DND-41 (cell line): ENCODE data around the gene LPAR3.

ENCODE experiments used
- ATAC-seq: fragments of 200-7000 bp; cut with Tn5 transposase; 3 replicates; pipeline ENCODE4 v1.9.1; 2021; ENCODE audit warnings: low read depth; ENCODE audit not compliant: insufficient read depth
- DNase-seq: peaks from one replicate; pipeline ENCODE4 v3.0.0-alpha.2; 2020
- H2AFZ ChIP-seq: 2 replicates; pipeline ENCODE4 v1.6.0; 2012; ENCODE audit warnings: low read depth, low read length
- H3K27ac ChIP-seq: 2 replicates; pipeline ENCODE4 v1.5.1; 2012; ENCODE audit warnings: low read length, inconsistent platforms
- H3K27me3 ChIP-seq: fragments of 200-600 bp; sonication (generic); 2 replicates; pipeline ENCODE4 v1.6.0; 2012; ENCODE audit warnings: low read length, mild to moderate bottlenecking, inconsistent platforms; ENCODE audit not compliant: insufficient read depth, poor library complexity
- H3K36me3 ChIP-seq: 2 replicates; pipeline ENCODE4 v1.5.1; 2012; ENCODE audit warnings: low read length, inconsistent platforms; ENCODE audit not compliant: insufficient read depth
- H3K4me1 ChIP-seq: 2 replicates; pipeline ENCODE4 v1.5.1; 2012; ENCODE audit warnings: mild to moderate bottlenecking, low read length; ENCODE audit not compliant: insufficient read depth
- H3K4me2 ChIP-seq: 2 replicates; pipeline ENCODE4 v1.6.0; 2012; ENCODE audit warnings: mild to moderate bottlenecking, moderate library complexity, low read length, inconsistent platforms; ENCODE audit not compliant: insufficient read depth
- H3K4me3 ChIP-seq, 2 experiments: fragments of 200-600 bp in 1 of 2; shearing (Covaris generic) in 1 of 2; 2 replicates each; pipeline ENCODE4 v1.5.1; 2012 to 2016; ENCODE audit warnings: inconsistent platforms in 2 of 2, low read length in 2 of 2, mild to moderate bottlenecking in 2 of 2, low read depth in 1 of 2, moderate library complexity in 1 of 2
- H3K79me2 ChIP-seq: 2 replicates; pipeline ENCODE4 v1.6.0; 2012; ENCODE audit warnings: low read length, inconsistent platforms; ENCODE audit not compliant: insufficient read depth
- H3K9ac ChIP-seq: 2 replicates; pipeline ENCODE4 v1.6.0; 2012; ENCODE audit warnings: low read depth, mild to moderate bottlenecking, inconsistent platforms, low read length, moderate library complexity
- H3K9me3 ChIP-seq: 2 replicates; pipeline ENCODE4 v1.5.1; 2012; ENCODE audit warnings: low read length, moderate library complexity, mild to moderate bottlenecking, inconsistent platforms; ENCODE audit not compliant: insufficient read depth, severe bottlenecking
- H4K20me1 ChIP-seq: 2 replicates; pipeline ENCODE4 v1.6.0; 2012; ENCODE audit warnings: low read length; ENCODE audit not compliant: insufficient read depth
- CTCF ChIP-seq: IDR thresholded peaks from 2 replicates; pipeline ENCODE4 v1.5.1; 2012; ENCODE audit warnings: borderline replicate concordance, low read length, moderate library complexity, mild to moderate bottlenecking; ENCODE audit not compliant: poor library complexity, severe bottlenecking; ENCODE audit errors: extremely low read depth
- EZH2 ChIP-seq: IDR thresholded peaks from 3 replicates; pipeline ENCODE4 v1.6.1; 2012; ENCODE audit warnings: borderline replicate concordance, low read depth, mild to moderate bottlenecking, moderate library complexity, low read length, inconsistent platforms; ENCODE audit not compliant: severe bottlenecking

The LPAR3 gene

GRCh38 chr1:84939761-84940160 lies 46.8 kb upstream of the LPAR3 start:
- no peak for ATAC-seq
- no peak overlapping the region for H2AFZ ChIP-seq
- no peak overlapping the region for H3K9ac ChIP-seq
- no peak overlapping the region for H3K4me2 ChIP-seq
- no peak overlapping the region for H3K27ac ChIP-seq
- H3K4me1 ChIP-seq = peaks cover 4% of the 10 kb centered on the region
- no peaks in the 10 kb centered on the region for H3K27me3 ChIP-seq
- TF ChIP-seq CTCF (no peak), EZH2 (no peak)
- no peaks in the 10 kb centered on the region for H3K9me3 ChIP-seq
- H3K4me3 ChIP-seq = no peak overlapping the region
- H3K36me3 ChIP-seq = no peaks in the 10 kb centered on the region
- no peak for DNase-seq
- H4K20me1 ChIP-seq = no peaks in the 10 kb centered on the region
- no peaks in the 10 kb centered on the region for H3K79me2 ChIP-seq

DNA sequence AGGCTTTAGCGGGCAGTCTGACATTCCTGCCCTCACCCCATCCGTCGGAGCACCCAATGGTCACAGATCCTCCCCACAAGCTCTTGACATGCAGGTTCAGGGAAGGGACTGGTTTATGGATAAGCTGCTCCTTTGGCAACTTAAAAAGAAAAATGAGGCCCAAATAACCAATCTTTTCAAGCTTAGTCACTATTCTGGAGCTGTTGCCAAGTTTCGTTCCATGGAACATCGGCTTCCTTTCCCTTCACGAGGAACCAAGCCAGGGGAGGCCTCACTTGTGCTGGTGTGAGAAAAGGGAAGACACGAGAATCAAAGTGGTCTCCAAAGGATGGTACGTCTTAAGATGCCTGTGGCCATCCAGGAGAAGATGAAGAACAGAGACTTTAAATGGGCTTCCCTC lies 46.1 kb upstream of the LPAR3 start:
- TF ChIP-seq EZH2 (no peak), CTCF (no peak)
- no peak overlapping the region for H2AFZ ChIP-seq
- no peak for ATAC-seq

DNA sequence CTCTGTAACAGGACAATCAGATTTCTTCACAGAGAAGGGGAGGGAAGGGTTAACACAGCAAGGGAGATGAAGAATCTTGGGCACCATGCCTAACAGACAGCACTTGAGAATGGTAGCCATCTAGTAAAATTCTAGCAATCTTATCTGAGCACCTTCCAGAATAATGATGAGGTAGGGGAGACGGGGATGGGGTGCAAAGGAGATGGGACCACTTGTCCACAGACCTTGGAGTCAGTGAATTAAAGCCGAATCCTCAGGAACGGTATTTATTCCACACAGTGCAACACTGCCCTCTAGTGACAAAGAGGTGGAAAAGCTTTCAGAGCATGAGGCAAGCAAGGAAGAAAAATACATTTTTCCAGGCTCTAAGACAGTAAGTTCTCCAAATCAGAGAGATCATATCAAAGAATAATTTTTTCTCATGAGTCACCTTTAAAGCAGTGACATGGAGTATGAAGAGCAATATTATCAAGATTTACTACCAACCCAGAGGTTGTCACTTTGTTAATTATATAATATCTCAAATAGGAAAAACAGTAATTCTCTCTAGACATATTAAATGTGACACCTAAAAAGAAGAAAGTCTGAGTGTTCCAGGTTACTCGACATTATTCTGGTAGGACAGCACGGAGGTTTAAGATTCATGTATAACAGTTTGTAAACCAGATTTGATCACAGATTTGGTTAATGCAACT lies 43.3 kb upstream of the LPAR3 start:
- no peak overlapping the region for H3K4me2 ChIP-seq
- ATAC-seq (peak; percentile 84), DNase-seq (peak; percentile 38)
- no peaks in the 10 kb centered on the region for H3K79me2 ChIP-seq
- TF ChIP-seq CTCF (peak; percentile 96), EZH2 (no peak)
- H4K20me1 ChIP-seq = no peaks in the 10 kb centered on the region
- no peaks in the 10 kb centered on the region for H3K9me3 ChIP-seq
- H3K27me3 ChIP-seq = peaks cover 3% of the 10 kb centered on the region
- no peaks in the 10 kb centered on the region for H3K4me1 ChIP-seq
- H3K27ac ChIP-seq = no peak overlapping the region
- no peak overlapping the region for H3K9ac ChIP-seq
- H3K4me3 ChIP-seq = no peak overlapping the region
- H2AFZ ChIP-seq = no peak overlapping the region
- no peaks in the 10 kb centered on the region for H3K36me3 ChIP-seq

More for the DNA sequence above, 46.1 kb upstream of the LPAR3 start:
- H3K27ac ChIP-seq = no peak overlapping the region
- no peak for DNase-seq
- no peaks in the 10 kb centered on the region for H4K20me1 ChIP-seq
- no peak overlapping the region for H3K4me2 ChIP-seq
- no peak overlapping the region for H3K9ac ChIP-seq
- H3K4me1 ChIP-seq = no peaks in the 10 kb centered on the region
- H3K9me3 ChIP-seq = no peaks in the 10 kb centered on the region
- no peaks in the 10 kb centered on the region for H3K36me3 ChIP-seq
- H3K4me3 ChIP-seq = no peak overlapping the region
- no peaks in the 10 kb centered on the region for H3K27me3 ChIP-seq
- H3K79me2 ChIP-seq = no peaks in the 10 kb centered on the region
